GM19240 (cell line): ENCODE measurements around the gene GET3.

Experiments used
- DNase-seq: peaks from one replicate; pipeline ENCODE4 v3.0.0; 2011; ENCODE audit warnings: low spot score; ENCODE audit not compliant: insufficient read length

The GET3 gene

DNA sequence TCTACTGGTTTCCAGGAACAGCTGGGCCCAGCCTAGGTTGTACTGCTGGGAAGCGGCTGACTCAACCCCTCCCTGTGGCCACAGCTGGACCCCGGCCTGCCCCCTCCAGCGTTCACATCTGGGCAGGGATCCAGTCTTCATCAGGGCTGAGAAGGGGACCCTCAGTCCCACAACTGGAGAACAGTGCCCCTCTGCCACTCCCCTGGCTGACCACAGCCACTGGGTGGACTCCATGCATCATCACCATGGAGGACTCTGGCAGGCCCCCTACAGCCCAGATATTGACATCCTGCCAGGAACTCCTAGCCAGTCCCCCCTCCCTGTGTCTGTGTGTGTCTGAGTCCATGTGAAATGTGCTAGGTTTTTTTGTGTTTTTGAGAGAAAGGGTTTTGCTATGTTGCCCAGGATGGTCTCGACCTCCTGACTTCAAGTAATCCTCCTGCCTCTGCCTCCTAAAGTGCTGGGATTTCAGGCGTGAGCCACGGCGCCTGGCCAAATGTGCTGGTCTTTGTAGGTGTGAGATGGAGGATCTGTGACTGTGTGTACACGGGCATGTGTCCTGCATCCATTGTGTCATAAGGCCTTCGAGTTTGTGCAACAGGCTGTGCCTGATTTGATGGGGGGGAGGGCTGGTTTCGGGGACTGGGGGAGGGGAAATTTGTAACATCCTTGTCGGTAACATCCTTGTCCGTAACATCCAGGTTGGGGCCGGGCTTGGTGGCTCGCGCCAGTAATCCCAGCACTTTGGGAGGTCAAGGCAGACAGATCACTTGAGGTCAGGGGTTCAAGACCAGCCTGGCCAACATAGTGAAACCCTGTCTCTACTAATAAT, 42.1 kb downstream of the GET3 start:
- DNase-seq, result no peak

GRCh38 chr19:12782174-12782423, 44.8 kb downstream of the GET3 start:
- no peak for DNase-seq

- no peak for DNase-seq
Observed at GRCh38 chr19:12782424-12783290, 45.4 kb downstream of the GET3 start.

DNA sequence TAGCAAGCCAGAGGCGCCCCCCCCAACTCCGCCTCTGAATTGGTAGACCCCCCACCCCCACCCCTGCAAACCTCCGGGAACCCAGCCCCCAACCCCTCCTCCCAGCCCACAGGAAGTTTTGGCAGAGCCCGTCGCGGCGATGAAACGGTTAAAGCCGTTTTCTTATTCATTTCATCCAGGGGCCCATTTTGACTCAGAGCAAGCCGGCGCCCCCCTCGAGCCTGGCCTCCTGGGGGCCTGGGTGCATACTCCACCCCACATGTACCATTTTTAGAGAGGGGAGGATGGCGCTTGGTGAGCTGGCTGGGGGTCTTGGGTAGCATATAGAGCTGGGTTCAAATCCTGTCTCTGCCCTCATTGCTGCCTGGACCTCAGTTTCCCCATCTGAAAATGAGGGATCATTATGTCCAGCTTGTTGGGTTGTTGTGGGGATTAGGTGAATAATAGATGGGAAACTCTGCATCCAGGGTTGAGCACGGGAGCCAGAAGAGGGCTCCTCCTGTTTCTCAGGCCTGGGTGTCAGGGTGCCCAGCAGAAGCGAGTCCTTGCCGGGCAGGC, 46.1 kb downstream of the GET3 start:
- DNase-seq, result no peak

- no peak for DNase-seq
Observed at GRCh38 chr19:12783849-12784393, 46.6 kb downstream of the GET3 start.

GRCh38 chr19:12784394-12784870, 47.1 kb downstream of the GET3 start:
- no peak for DNase-seq

- no peak for DNase-seq
Observed at GRCh38 chr19:12784871-12785430, 47.7 kb downstream of the GET3 start.

GRCh38 chr19:12785431-12786031, 48.2 kb downstream of the GET3 start:
- DNase-seq, result no peak

DNA sequence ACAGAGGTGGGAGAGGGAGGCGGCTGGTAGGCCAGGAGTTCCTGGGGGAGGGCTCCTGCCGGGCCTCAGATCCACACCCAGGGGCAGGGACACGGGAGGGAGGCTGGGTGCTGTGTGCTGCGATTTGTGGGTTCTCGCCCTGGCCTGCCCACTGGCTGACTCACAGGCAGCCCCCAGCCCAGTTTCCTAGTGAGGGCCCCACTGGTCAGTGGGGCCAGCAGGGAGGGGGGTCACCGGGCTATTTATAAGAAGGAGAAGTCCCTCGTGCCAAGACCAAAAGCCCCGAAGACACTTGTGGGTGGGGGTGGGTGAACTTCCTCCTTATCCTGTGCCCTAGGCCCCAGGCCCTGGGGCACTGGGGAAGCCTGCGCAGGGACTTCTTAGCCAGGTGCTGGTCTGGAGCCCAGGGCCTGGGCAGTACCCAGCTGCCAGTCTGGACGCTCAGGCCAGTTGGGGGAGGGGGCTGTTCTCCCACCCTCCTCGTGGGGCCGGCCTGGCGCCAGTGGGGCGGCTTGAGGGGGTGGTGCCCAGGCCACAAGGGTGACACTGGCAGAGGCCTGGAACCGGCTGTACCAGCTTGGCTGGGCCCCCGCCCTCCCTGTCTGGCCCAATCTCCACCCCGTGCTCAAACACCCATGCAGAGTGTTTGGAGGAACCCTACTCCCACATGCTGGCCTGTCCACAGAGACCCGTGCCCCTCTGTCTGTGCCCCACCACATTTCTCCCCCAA, 49.0 kb downstream of the GET3 start:
- DNase-seq, result no peak

GRCh38 chr19:12786952-12787351, 49.7 kb downstream of the GET3 start:
- DNase-seq, result no peak

DNA sequence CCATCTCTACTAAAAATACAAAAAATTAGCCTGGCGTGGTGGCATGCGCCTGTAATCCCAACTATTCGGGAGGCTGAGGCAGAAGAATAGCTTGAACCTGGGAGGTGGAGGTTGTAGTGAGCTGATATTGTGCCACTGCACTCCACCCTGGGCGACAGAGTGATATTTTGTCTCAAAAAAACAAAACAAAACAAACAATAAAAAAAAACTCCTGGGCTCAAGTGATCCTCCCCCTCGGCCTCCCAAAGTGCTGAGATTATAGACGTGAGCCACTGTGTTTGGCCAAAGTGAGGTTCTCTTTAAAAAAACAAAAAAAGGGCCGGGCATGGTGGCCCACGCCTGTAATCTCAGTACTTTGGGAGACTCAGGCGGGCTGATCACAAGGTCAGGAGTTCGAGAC, 50.2 kb downstream of the GET3 start:
- DNase-seq, result no peak

DNA sequence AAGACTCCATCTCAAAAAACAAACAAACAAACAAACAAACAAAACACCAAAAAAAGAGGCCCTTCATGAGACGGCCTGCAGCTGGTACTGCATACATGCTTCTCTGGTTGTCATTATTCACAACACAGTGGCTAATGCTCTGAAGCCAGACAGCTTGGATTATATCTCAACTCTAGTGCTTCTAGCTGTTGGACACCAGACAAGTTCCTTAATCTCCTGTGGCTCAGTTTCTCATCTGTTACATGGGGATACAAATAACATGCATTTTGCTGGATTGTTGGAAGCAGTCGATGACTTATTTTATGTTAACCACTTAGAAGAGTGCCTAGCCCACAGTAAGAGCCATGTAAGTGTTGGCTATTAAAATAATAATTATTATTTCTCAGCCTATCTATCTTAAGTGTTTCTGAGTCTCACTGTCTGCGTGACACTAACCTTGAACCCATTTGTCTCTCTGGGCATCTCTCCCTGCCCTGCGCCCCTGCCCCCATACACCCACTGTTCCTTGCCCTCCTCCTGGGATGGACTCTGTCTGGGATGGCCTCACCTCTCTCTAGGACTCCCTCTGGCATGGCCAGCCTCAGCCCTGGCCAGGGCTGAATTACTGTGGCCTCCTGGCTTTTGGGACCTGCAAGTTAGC, 50.9 kb downstream of the GET3 start:
- DNase-seq, result no peak

GRCh38 chr19:12788682-12789097, 51.4 kb downstream of the GET3 start:
- no peak for DNase-seq

DNA sequence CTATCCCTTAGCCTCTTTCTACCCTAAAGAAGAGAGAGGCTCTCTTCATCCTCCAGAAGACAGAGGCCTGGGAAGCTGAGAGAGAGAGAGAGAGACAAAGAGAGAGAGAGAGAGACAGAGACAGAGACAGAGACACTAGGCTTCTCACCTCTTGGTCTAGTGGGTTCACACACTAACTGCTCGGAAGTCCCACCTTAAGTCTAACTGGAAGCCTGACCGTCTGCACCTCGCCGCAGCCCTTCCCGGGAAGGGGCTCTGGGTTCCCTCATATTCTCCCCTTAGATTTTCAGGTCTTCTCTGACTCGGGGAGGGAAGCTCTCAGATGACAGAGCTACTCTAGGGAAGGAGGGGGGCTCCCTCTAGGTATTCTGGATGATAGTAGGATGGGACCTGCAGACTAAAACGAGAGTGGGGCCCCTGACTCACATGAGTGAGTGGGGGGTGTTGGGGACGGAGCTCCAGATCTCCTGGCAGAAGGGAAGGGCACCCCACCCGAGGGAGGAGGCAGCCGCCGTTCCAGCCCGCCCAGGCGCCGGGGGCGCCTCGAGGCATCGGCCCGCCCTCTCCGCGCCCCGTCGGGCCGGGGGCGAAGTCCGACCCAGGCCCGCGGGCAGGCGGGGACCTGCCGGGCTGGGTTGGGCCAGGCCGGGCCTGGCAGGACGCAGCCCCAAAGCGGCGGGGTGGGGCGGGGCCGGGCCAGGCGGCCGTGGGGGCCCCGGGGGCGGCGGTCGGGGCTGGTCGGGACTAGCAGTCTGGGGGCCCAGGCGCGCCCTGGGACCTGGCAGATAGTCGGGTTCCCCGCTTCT, 52.0 kb downstream of the GET3 start:
- DNase-seq, result no peak

- DNase-seq, result no peak
Observed at GRCh38 chr19:12789904-12790619, 52.8 kb downstream of the GET3 start.

DNA sequence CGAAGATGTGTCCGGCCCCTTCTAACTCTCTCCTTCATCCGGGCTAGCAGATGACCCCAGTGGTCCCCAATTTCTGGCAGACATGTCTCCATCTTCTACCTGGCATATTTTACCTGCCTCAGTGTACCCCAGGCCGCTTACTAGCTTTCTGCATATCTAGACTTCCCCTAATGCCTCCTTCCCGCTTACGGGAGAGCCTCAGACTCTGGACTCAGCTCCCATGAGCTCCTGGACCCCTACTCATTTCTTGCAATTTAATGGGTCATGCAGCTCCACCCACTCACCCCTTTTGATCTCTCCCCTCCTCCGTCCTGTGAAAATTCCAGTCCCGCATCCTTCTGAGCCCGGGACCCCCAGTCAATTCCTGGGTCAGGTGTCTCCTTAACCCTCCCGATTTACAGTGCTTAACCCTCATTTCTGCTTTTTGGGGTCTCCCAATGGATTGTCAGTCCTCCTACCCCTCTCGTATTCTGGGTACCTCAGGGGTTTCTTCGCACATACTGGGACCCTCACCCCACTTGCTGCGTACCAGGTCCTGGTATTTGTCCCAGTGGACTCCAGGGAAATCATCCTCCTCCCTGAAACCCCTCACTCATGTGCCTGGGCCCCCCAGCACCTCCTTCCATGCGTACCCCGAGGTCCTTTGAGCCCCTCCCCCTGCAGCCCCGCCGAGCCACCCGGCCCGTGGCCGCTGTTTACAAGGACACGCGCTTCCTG, 53.5 kb downstream of the GET3 start:
- no peak for DNase-seq

DNA sequence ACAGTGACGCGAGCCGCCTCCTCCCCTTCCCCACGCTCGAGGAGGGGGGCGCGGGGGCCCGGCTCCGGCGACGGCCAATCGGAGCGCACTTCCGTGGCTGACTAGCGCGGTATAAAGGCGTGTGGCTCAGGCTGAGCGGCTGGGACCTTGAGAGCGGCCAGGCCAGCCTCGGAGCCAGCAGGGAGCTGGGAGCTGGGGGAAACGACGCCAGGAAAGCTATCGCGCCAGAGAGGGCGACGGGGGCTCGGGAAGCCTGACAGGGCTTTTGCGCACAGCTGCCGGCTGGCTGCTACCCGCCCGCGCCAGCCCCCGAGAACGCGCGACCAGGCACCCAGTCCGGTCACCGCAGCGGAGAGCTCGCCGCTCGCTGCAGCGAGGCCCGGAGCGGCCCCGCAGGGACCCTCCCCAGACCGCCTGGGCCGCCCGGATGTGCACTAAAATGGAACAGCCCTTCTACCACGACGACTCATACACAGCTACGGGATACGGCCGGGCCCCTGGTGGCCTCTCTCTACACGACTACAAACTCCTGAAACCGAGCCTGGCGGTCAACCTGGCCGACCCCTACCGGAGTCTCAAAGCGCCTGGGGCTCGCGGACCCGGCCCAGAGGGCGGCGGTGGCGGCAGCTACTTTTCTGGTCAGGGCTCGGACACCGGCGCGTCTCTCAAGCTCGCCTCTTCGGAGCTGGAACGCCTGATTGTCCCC, 54.2 kb downstream of the GET3 start, which contains the start of gene JUNB:
Gene JUNB, plus strand, starts transcription at position 142 of the 706 bp plus-strand sequence. Its CDS starts 286 bp downstream, at position 428.
- DNase-seq, result no peak
